PC-3 (cell line): ENCODE results near the gene TM9SF1.

ENCODE experiments used
- CTCF ChIP-seq: fragments of 300-600 bp; sonication (generic); conservative IDR thresholded peaks from 2 replicates; pipeline ENCODE4 v1.5.1; 2017; ENCODE audit warnings: antibody characterized with exemption, low read depth, mild to moderate bottlenecking, low read length
- EZH2 ChIP-seq: fragments of 300-600 bp; sonication (generic); IDR thresholded peaks from one replicate; pipeline ENCODE4 v1.6.1; 2017; ENCODE audit warnings: antibody characterized with exemption, mild to moderate bottlenecking, low read length; ENCODE audit not compliant: unreplicated experiment
- EZH2phosphoT487 ChIP-seq: fragments of 300-600 bp; sonication (generic); IDR thresholded peaks from 2 replicates; pipeline ENCODE4 v1.6.1; 2018; ENCODE audit warnings: mild to moderate bottlenecking, antibody characterized with exemption, low read length, borderline replicate concordance

- TF ChIP-seq CTCF: no peak
- no peak for TF ChIP-seq EZH2
- no peak for TF ChIP-seq EZH2phosphoT487
Measured at GRCh38 chr14:24189460-24189859, 5.8 kb downstream of the TM9SF1 start.
